Right lobe of liver (tissue), 6 donors: ENCODE measurements around the gene TMEM158. TPM values are rescaled to one million over a fixed set of nuclear protein-coding genes. Genes with fewer than 3 reads are reported as not detected.

ENCODE experiments used
- ATAC-seq, 4 donors: fragments of 200-7000 bp; cut with Tn5 transposase; one replicate each; pipeline ENCODE4 v1.9.1; 2020; ENCODE audit warnings: mild to moderate bottlenecking in 4 of 4, moderate library complexity in 4 of 4
- DNase-seq, 3 donors: peaks; one replicate each; pipeline ENCODE4 v3.0.0-alpha.2; 2020
- H3K27ac ChIP-seq, 3 donors: fragments of 200-600 bp; one replicate each; pipeline ENCODE4 v1.8.0; 2022
- H3K27me3 ChIP-seq, 2 donors: fragments of 200-600 bp; one replicate each; pipeline ENCODE4 v1.8.0; 2022
- H3K36me3 ChIP-seq, 4 donors: fragments of 200-600 bp; sonication (generic) in 1 of 4; one replicate each; pipeline versions ENCODE4 v1.5.1 to v1.8.0; 2017 to 2022; ENCODE audit warnings: control low read depth in 1 of 4
- H3K4me1 ChIP-seq, 4 donors: fragments of 200-600 bp; sonication (generic) in 1 of 4; one replicate each; pipeline versions ENCODE4 v1.5.1 to v1.8.0; 2017 to 2022; ENCODE audit warnings: control low read depth in 1 of 4
- H3K4me3 ChIP-seq, 3 donors: fragments of 200-600 bp; one replicate each; pipeline ENCODE4 v1.8.0; 2022
- H3K9me3 ChIP-seq, 4 donors: fragments of 200-600 bp; sonication (generic) in 1 of 4; one replicate each; pipeline versions ENCODE4 v1.5.1 to v1.8.0; 2017 to 2022; ENCODE audit warnings: control low read depth in 1 of 4
- POLR2A ChIP-seq: fragments of 450-650 bp; IDR thresholded peaks from one replicate; pipeline ENCODE4 v1.6.1; 2017; ENCODE audit warnings: antibody characterized with exemption, mild to moderate bottlenecking
- WGBS: methylation state at CpG from one replicate; pipeline ENCODE4 v1.1.6; 2018; ENCODE audit warnings: low coverage, low lambda C conversion rate; ENCODE audit not compliant: insufficient coverage; ENCODE audit errors: missing lambda C conversion rate; 5-methylcytosine and 5-hydroxymethylcytosine counted together
- intact Hi-C, 2 donors: fragments of 100-400 bp; cut with DNase I; formaldehyde crosslinking; loops; one replicate each; pipeline versions ENCODE4 v1.11.2 to v1.14.1; 2022
- total RNA-seq, 6 experiments: library from RNA; depleted of rRNA in 2 of 6; stranded (reverse); fragments of >200 nt in 2 of 6; fragmentation: NEBNext Ultra II Directional in 3 of 6; extraction: Animal tissue kit (Norgen Biotek cat#: 25700) in 3 of 6; gene quantifications; one replicate each; pipeline versions ENCODE4 v1.1.0 to v1.2.4, GENCODE V29; 2016 to 2023
- TF ChIP-seq, protein P1 (sequence below), 4 donors: fragments of 200-600 bp in 3 of 4; fragments of 450-650 bp in 1 of 4; IDR thresholded peaks; one replicate each; pipeline versions ENCODE4 v1.5.1 to v1.8.0; 2016 to 2022; ENCODE audit warnings: antibody characterized with exemption in 4 of 4, mild to moderate bottlenecking in 2 of 4
- donor health status: DM: no; HTN: yes; CAD: no.
- donor health status: DM: no; HTN: no; CAD: no.
- donor health status: DM: no; HTN: no; CAD: no.
- donor health status: DM: no; HTN: yes; CAD: no.
- donor health status: DM: no; HTN: yes; CAD: no.

Gene TMEM158
- total RNA-seq, 6 experiments from 2014 or later, result 0.21 to 1.0 (median 0.57) TPM; not detected in 2

DNA sequence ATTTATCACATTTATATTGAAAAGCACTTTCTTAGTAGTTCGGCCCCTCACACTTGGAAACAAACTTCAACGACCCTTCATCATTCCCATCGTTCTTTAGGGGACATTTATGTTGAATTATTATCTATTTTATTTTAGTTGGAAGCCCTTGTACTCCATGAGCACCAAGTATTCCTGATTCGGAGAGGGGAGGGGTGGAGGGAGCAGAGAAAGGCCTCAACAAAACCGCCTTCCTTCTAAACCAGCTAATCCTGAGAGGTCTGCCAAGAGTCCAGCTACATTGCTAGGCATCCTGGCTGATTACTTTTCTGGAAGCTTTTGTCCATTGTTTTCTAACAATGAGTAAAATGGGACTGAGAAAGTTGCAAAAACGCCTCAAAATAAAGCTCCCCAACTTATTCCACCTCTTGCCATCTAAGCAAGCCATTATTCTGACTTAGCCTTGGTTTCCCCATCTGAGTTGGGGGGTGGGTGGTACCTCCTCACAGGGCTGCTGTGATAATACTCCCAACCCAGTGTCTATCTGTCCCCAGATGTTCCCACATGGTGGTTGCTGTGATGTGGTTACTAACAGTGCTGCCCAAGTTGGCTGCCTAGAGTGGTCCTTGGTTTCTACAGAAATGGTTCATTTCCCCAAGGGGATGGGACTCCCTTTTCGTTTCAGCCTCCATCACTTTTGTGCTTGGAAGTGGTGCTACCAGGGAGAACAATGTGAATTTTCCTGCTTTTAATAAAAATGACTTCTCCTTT is 1.2 kb upstream of the TMEM158 start:
- DNase-seq (no peak), ATAC-seq (no peak)
- Histone ChIP-seq H3K27me3 (peaks cover 0 to 8% of the 10 kb centered on the region in 2 donors), H3K36me3 (no peaks in the 10 kb centered on the region), H3K27ac (no peak overlapping the region), H3K9me3 (no peaks in the 10 kb centered on the region), H3K4me3 (no peak overlapping the region), H3K4me1 (peaks cover 0 to 5% (median 0%) of the 10 kb centered on the region in 4 donors)
- TF ChIP-seq POLR2A, result no peak
- TF ChIP-seq, protein P1, sequence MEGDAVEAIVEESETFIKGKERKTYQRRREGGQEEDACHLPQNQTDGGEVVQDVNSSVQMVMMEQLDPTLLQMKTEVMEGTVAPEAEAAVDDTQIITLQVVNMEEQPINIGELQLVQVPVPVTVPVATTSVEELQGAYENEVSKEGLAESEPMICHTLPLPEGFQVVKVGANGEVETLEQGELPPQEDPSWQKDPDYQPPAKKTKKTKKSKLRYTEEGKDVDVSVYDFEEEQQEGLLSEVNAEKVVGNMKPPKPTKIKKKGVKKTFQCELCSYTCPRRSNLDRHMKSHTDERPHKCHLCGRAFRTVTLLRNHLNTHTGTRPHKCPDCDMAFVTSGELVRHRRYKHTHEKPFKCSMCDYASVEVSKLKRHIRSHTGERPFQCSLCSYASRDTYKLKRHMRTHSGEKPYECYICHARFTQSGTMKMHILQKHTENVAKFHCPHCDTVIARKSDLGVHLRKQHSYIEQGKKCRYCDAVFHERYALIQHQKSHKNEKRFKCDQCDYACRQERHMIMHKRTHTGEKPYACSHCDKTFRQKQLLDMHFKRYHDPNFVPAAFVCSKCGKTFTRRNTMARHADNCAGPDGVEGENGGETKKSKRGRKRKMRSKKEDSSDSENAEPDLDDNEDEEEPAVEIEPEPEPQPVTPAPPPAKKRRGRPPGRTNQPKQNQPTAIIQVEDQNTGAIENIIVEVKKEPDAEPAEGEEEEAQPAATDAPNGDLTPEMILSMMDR (IDR thresholded peaks at IDR 0.05), result no peak
- 58% methylated on average over 7 of the region's 7 CpGs for WGBS
- intact Hi-C loops, result loop anchor here (10.0 kb wide), 2 partner anchors 268 to 278 kb away; no protein-coding TSS in a partner anchor

DNA sequence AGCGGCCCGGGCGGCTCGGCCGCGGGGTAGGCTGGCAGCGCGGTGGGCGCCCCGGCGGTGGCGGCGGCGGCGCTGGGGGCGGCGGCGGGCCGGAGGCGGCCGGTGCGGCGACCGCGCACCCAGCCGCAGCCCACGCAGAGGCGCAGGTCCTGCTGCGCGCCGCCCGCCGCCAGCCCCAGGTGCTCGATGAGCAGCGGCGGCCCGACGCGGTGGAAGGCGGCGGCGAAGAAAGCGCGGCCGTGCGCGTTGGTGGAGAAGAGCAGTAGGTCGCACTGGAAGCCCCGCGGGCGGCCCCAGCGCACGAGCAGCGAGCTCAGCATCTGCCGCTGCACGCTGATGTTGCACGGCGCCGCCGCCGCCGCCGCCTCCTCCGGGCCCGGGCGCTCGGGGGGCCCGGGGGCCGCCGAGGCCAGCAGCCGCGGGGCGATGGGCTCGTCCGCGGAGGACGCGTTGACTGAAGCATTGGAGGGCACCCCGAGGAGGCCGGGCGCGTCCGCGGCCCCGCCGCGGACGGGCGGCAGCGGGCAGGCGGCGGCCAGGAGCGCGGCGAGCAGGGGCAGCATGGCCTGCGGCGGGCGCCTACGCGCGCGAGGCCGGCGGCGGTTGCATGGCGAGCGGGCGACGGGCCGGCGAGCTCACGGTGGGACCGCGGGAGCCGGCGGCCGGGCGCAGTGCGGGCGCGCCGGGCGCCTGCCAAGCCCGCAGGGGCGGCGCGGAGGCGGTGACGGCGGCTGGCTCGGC is 452 bp downstream of the TMEM158 start:
- WGBS, result no CpG with 5 or more reads among the region's 131 CpGs
- Histone ChIP-seq H3K4me1 (peaks cover 0 to 5% (median 0%) of the 10 kb centered on the region in 4 donors), H3K36me3 (no peaks in the 10 kb centered on the region), H3K9me3 (no peaks in the 10 kb centered on the region), H3K4me3 (peak overlapping the region; percentile 26 to 54 (median 49)), H3K27ac (no peak overlapping the region), H3K27me3 (peaks cover 0 to 8% of the 10 kb centered on the region in 2 donors)
- TF ChIP-seq POLR2A, result no peak
- TF ChIP-seq, protein P1 (IDR thresholded peaks at IDR 0.05), result no peak
- peak in 1 of 4 donors; percentile 8 for ATAC-seq
- intact Hi-C loops, result loop anchor here (10.0 kb wide), 2 partner anchors 269 to 279 kb away; no protein-coding TSS in a partner anchor
- DNase-seq, result peak in 2 of 3 donors; percentile 36 to 61

DNA sequence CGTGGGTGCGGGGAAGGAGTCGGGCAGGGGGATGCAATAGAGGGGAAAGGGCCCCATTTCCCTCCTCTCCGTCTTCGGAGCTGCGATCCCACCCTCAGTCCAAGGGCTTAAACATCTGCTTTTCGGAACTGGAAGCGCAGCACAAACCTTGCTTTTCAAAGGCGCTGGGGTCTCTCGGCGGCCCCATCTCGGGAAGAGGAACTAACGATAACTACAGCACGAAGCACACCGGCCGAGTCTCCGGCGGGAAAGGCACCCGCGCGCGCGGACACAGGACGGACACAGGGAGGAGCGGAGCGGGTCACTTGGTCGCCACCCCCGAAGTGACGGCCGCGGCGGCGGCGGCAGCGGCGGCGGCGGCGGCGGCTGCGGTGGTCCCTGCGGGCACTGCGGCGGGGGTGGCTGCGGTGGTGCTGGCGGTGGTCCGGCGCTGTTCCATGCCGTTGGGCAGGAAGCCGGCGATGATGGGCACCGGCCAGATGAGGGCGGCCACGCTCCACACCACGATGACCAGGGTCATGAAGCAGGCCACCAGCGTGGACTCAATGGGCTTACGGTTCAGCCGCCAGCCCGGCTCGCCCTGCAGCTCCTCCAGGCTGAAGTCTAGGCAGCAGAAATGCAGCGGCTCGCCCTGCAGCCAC is 1.1 kb downstream of the TMEM158 start:
- Histone ChIP-seq H3K4me3 (peak overlapping the region; percentile 15 to 54 (median 38)), H3K36me3 (no peaks in the 10 kb centered on the region), H3K9me3 (no peaks in the 10 kb centered on the region), H3K4me1 (peaks cover 0 to 5% (median 0%) of the 10 kb centered on the region in 4 donors), H3K27me3 (peaks cover 0 to 8% of the 10 kb centered on the region in 2 donors), H3K27ac (no peak overlapping the region)
- TF ChIP-seq POLR2A, result no peak
- TF ChIP-seq, protein P1 (IDR thresholded peaks at IDR 0.05), result peak; percentile 53 to 70 (median 62)
- 1% methylated on average over 25 of the region's 62 CpGs for WGBS
- peak; percentile 88 to 90 (median 90) for ATAC-seq
- intact Hi-C loops, result loop anchor here (10.0 kb wide), 2 partner anchors 270 to 280 kb away; no protein-coding TSS in a partner anchor
- DNase-seq, result peak; percentile 84 to 88 (median 87)
